ENCODE measurements around the gene CCZ1B.
"Not testable (repeated sequence)": the region's sequence is repeated elsewhere in the genome, so short reads cannot be mapped to it uniquely, and the experiment has no call there.

CCZ1B gene

DNA sequence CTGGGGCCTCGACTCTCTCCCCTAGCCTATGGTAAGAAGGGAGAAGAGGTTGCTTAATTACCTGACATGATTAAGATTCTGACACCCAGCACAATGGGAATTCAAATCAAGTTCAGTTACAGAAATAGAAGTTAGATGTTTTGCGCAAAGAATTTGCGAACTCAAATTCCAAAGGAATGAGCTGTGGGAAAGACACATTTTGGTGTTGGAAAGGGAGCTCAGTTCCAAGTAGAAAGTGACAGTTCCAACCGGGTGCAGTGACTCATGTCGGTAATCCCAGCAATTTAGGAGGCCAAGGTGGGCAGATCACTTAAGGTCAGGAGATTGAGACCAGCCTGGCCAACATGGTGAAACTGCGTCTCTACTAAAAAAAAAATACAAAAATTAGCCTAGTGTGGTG is 4.0 kb upstream of the CCZ1B start:
- not testable (repeated sequence) for FAIRE-seq

DNA sequence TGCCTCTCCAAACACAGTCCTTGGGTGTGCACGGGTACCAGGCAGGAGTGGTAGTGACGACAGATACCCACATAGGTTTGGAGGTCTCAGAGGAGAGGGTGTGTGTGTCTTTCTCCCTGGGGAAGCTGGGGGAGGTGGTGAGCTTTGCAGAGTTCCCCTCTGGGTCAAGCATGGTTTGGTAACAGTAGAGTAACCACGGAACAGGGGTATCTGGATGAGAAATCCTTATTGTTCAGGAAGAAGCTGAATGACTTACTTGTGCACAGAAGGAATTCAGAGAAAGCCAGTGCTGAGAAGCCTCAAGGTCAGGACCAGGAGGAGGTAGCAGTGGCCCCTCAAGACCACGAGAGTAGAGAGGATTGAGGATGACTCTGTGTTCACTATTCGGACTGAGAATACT is 3.5 kb upstream of the CCZ1B start:
- FAIRE-seq: not testable (repeated sequence)

DNA sequence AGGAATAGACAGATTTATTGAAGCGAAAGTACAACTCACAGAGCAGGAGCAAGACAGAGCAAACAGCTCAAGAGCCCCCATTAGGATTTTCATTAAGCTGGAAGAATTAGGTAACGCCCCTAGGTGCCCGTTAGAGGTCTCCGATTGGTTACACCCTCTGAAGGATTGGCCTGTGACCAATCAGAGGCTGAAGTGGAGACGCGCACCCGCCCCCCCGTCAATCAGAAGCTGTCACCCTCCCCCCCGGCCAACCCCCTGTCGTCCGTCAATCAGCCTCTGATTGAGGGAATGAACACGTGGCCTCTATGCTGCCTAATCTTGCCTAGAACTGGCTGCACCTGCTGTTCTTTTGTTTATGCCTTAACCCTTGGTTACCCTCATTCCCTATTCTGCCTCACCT is 1.1 kb upstream of the CCZ1B start:
- FAIRE-seq: not testable (repeated sequence)

DNA sequence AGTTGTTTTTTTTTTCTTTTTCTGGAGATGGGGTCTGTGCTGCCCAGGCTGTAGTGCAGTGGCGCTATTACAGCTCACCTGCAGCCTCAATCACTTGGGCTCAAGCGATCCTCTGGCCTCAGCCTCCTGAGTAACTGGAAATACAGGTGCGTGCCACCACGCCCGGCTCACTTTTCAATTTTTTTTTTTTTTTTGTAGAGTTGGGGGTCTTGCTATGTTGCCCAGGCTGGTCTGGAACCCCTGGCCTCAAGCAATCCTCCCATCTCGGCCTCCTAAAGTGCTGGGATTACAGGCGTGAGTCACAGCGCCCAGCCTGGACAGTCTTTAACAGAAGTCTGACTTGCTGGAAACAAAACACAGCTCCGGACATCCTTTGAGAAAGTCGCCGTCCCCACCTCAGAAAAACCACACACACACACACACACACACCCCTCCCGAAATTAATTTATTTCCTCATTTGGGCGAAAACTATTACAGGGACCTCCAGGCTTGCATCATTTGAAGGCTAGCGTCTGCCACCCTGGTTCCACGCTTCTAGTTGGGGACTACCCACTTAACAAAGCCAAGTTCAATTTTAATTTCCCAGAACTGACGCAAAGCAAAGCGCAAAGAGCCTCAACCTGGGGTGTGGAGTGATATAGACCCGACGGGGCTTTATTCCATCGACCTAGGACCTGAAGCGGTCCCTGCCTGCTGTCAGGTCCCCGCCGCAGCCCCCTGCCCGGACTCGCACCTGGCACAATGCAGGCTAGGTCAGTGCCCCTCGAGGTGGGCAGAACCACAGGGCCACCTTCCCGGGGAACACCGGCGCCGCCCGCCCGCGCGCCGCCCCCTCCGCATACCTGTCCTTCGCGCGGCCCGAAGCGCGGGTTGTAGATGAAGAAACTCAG is 594 bp downstream of the CCZ1B start:
- not testable (repeated sequence) for FAIRE-seq

DNA sequence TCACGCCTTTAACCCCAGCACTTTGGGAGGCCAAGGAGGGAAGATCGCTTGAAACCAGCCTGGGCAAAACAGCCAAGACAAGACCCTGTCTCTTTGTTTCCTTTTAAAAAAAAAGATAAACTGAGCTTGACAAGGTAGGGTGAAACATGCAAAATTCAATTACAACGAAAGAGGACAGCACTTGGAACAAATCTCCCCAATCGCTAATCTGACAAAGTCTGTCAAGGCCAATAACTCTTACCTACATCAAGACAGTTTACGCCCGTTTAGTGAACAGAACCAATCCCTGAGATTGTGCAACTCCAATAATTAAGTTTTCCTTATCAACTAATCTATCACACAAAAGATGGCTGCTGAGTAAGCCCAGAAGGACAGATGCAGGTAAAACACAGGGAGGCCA is 4.5 kb downstream of the CCZ1B start:
- FAIRE-seq: not testable (repeated sequence)

DNA sequence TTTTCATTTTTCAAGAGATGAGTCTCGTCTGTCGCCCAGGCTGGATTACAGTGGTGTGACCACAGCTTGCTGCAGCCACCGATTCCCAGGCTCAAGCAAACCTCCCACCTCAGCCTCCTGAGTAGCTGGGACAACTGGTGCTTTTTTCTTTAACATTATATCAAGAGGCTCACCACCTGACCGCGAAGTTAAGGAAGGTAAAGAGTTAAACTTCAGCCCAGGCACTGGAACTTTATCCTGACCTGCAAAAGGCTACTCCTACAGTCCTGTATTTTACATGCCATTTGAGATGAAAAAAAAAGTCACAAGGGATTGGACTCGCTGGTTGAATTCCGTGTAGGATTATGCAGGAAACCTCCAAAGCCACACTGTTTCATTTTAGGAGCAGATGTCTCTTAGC is 10.6 kb downstream of the CCZ1B start:
- FAIRE-seq: not testable (repeated sequence)

DNA sequence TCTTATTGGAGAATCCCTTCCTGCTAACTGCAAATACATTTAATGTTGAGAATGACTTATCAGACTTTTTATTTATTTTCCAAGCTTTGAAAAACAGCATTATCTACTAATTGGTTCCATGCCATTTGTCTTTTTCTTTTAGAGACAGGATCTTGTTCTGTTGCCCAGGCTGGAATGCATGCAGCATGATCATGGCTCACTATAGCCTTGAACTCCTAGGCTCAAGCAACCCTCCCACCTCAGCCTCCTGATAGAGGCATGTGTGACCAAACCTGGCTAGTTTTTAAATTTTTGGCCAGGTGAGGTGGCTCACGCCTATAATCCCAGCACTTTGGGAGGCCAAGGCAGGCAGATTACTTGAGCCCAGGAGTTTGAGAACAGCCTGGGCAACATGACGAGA is 13.1 kb downstream of the CCZ1B start:
- not testable (repeated sequence) for FAIRE-seq

DNA sequence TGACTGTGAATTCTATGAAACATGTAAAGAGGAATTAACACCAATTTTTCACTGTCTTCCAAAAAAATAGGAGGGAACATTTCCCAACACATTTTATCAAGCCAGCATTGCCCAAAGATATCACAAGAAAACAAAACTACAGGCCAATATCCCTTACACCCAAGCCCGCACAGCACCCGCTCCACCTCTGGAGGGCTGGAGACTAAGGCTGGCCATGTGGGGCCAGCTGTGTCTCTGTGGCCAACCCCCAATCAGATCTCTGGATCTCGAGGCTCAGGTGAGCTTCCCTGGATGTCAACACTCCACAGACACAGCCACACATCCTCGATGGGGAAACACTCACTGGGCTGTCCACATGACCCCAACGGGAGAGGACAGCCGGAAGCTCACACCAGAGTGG is 18.1 kb downstream of the CCZ1B start:
- FAIRE-seq: not testable (repeated sequence)

DNA sequence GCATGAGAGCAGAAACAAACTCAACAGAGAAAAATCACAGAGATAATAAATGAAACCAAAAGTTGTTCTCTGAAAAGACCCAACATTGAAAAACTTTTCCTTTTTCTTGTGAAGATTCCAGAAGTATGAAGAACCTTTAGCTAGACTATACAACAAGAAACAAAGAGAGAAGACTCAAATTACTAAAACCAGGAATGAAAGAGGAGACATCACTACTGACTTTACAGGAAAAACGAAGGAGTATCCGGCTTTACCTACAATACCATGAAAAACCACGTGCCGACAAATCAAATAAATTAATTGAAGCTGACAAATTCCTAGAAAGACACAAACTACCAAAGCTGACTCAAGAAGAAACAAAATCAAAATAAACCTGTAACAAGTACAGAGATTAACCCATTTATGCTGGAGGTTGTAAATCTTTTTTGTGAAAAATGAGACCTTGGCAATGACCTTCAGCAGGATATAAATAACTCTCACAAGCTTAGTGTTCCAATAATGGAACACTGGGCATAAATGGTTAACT is 18.6 kb downstream of the CCZ1B start:
- FAIRE-seq: not testable (repeated sequence)

DNA sequence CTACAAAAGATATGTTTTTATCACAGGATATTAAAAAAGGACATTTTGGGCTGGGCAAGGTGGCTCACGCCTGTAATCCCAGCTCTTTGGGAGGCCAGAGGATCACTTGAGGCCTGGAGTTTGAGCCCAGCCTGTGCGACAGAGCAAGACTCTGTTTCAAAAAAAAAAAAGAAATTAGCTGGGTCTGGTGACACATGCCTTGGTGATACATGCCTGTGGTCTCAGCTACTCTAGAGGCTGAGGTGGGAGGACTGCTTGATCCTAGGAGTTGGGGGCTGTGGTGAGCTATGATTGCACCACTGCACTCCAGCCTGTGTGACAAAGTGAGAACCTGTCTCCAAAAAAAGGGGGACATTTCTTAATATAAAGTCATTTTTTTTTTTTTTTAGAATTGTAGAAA is 25.7 kb downstream of the CCZ1B start:
- FAIRE-seq: not testable (repeated sequence)

DNA sequence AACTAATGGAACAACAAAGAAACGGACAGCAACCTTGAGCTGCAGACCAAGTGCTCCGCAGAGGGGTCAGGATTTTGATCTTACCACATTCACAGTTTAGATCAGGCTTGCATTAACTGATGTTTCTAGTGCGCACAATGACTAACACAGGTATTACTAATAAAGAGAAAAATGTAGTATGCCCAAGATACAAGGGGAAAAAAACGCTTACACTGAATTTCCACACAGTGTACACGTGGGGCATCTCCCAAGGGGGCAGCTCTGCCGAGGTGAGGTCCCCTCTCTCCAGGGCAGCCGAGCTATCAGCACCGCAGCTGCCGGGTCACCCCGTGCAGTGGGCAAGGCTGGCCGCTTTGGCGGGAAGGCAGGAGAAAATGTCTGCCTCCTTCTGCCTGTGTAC is 26.2 kb downstream of the CCZ1B start:
- not testable (repeated sequence) for FAIRE-seq

DNA sequence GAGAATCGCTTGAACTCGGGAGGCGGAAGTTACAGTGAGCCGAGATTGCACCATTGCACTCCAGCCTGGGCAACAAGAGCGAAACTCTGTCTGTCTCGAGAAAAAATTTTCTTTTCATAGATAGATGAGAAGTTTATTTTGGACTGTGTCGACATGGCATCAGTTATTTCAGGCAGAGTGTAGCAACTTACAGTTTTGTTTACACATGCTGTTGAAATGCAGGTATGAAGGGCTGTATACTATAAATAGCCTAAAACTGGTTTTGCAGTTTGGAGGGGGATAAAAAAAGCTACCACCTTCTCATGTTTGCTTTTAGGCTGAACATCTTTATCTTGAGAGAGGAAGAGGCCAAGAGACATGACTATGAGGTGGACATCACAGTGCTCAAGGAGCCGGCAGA is 28.0 kb downstream of the CCZ1B start:
- FAIRE-seq: not testable (repeated sequence)

DNA sequence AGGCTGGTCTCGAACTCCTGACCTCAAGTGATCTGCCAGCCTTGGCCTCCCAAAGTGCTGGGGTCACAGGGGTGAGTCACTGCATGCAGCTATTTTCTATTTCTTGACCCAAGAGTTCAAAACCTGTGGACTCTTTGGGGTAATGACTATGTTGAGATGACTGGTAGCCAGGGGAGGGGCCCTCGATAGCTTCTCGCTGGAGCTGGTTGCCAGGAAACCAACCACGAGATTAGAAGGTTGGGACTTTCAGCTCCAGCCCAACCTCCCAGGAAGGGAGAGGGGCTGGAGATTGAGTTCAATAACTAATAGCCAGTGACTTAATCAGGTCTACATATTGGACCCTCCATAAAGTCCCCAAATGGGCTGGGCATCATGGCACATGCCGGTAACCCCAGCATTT is 28.9 kb downstream of the CCZ1B start:
- not testable (repeated sequence) for FAIRE-seq

DNA sequence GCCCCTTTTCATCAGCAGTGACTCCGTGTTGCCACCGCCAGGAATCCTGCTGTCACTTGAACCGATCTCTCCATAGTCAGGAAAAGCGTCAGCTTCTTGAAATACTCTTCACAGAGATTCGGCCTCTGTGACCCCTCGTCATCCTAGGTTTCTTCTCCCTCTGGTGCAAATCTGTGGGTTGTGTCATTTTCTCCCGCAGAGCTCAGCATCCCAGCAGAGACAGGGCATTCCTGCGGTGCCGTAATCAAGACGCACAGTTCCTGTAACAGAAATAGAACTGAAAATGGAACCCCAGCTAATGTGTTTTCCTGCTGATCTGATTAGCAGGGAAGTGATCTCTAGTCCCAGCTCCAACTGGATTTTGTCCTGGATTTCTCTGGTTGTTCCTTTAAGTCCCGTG is 31.8 kb downstream of the CCZ1B start:
- FAIRE-seq: not testable (repeated sequence)

DNA sequence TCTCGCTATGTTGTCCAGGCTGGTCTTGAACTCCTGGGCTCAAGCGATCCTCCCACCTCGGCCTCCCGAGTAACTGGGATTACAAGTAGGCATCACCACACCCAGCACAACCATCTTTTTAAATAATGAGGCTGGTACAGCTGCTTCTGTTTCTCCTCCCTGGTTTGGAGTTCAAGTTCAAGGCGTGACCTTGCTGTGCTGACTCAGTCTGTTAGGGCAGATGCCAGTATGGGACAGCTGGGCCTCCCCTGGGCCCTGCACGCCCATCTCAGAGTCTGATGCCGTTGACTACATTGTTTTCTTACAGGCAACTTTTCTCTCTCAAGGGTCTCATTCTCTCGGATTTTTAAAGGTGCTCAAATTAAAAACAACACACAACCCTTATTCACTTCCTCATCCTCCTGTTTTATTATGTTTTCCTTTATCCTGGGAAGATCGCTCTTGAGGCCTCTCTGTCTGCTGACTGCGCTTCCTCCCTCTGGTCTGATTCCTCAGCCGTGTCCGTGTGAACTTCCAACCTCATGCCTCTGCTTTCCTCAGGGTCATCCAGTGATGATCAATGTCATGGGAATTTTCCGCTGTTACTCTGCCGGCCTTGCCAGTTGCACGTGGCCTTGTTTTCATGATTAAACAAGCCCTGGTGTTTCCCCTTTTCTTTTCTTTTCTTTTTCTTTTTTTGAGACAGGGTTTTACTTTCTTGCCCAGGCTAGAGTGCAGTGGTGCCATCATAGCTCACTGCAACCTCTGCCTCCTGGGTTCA is 33.8 kb downstream of the CCZ1B start:
- FAIRE-seq: not testable (repeated sequence)

DNA sequence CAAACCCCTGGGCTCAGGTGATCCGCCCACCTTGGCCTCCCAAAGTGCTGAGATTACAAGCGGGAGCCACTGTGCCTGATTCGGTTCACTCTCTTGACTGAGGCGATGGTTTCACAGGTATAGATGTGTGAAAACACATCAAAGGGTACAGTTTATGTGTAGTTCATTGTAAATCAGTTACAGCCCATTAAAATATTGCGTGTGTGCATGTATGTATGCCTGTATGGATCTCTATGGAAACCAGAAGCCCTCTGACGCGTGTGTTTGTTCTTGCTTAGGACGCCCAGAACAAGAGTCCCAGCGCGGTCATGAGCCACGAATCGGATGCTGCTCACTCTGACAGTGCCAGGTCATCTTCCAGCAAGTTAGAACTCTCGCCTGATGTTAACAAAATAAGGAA is 36.7 kb downstream of the CCZ1B start:
- not testable (repeated sequence) for FAIRE-seq

DNA sequence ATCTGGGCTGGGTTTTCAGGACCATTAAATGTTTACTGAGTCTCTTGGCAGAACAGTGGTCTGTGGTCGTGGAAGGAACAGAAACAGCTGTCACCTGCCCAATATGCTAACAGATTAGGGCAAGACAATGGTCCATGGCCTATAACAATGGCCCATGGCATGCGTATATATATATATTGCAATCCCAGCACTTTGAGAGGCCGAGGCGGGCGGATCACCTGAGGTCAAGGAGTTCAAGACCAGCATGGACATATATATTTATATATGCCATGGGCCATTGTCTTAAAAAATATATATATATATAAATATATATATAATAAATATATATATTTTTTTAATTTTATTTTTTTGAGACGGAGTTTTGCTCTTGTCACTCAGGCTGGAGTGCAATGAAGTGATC is 44.5 kb downstream of the CCZ1B start:
- not testable (repeated sequence) for FAIRE-seq

DNA sequence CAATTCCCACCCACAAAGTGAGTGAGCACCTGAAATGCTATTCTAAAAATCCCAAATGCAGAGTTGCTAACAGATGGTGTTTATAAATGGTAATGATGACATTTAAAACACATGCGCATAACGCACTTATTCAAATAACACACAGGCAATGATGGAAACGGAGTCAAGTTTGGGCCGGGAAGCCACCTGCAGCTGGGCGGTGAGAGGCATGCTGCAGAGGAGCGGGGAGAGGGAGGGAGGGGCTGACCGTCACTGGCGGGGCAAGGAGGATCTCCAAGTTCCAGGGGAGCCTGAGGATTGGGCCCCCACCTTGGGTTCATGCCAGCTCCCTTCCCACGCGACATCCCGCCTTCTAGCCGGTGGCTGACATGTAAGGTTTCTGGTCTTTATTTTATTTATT is 64.9 kb downstream of the CCZ1B start:
- not testable (repeated sequence) for FAIRE-seq

DNA sequence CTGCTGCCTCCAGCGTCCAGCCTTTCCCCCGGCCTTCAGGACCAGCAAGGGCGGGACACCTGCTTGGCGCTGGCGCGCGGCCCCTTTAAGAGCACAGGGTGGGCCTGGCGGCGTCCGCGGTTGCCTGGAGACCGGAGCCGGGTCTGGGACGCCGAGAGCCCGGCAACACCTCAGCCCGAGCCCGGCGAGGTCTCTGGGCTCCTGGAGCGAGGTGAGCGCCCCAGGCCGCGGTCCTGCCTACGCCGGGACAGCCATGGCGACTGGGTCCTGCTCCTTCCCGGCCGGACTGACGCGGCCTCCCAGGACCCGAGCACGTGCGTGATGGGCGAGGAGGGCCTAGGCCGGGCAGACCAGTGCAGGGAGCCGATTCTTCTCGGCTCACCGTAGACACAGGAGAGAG is 72.1 kb downstream of the CCZ1B start, which contains the start of gene RSPH10B2:
Gene RSPH10B2, plus strand, starts transcription at position 140 of the 400 bp plus-strand sequence. CDS start 3,575 bp downstream, outside the sequence.
- not testable (repeated sequence) for FAIRE-seq

DNA sequence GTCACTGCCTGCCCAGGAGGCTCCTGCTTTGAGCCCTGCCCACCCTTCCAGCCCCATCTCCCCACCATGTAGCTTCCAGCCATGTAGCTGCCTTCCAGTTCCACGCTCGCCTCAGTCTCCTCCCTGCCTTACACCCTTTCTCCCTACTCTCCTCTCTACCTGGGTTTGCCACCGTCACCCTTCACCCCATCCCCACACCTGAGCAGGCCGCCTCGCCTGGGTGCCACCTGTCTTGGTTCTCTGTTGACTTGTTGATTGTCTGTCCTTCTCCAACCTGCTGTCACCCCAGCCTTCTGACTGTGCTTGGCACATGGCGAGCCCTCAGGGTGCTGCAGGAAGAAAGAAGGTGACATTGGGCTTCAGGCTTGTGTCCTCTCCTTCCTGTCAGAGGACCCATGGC is 75.9 kb downstream of the CCZ1B start:
- not testable (repeated sequence) for FAIRE-seq

DNA sequence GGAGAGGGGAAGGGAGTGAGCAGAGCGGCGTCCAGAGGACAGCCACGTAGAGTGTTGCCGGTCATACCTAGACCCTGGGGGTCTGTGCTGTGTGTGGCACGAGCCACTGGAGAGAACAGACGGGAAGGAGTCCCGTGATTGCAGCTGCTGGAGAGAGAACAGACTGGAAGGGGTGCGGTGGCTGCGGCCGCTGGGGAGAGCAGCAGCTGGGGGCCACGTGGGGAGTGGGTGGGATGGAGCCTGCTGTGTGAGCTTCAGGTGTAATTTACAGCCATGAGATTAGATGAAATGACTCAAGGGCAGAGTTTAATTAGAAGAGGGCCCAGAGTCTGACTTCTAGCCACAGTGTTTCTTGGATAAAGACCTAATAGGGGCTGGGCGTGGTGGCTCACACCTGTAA is 76.7 kb downstream of the CCZ1B start:
- FAIRE-seq: not testable (repeated sequence)
